GF-D8 (cell line): ENCODE results near the gene DLG2.

ENCODE experiments used
- DNase-seq: peaks from one replicate; lab custom pipeline; 2025; lab: John Stamatoyannopoulos, UW

The DLG2 gene

DNA sequence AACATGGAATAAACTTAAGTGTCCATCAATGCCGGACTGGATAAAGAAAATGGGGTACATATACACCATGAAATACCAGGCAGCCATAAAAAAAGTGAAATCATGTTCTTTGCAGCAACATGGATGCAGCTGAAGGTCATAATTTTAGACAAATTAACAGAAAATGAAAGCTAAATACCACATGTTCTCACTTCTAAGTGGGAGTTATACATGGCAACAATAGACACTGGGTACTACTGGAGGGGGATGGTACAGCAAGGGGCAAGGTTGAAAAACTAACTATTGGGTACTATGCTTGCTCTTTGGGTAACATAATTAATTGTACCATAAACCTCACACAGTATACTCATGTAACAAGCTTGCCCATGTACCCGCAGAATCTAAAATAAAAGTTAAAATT is 851.6 kb downstream of the DLG2 start:
- no peak for DNase-seq

GRCh38 chr11:84763931-84764330 is 863.2 kb downstream of the DLG2 start:
- DNase-seq: no peak

- DNase-seq: no peak
These were observed 869.4 kb downstream of the DLG2 start for GRCh38 chr11:84757711-84758110.

DNA sequence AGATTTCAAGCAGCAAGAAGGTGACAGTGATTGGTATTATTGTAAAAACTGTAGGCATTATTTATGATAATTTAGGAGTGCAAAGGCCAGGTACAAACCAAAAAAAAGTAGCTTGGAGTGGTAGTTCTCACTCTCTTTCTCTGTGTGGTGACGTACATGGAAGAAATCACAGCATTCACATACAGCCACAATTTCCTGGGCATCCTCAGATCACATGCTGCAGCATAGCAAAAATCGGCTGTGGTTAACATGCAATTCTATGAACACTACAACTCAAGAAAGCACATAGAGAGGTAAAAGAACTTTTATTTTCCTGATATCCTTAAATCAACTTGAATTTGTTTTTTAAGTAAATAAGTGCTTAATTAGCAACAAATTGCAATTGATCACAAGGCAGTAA is 875.8 kb downstream of the DLG2 start:
- no peak for DNase-seq

GRCh38 chr11:84747871-84748270 is 879.3 kb downstream of the DLG2 start:
- peak; percentile 28 for DNase-seq

GRCh38 chr11:84740050-84740449 is 887.1 kb downstream of the DLG2 start:
- DNase-seq: no peak

GRCh38 chr11:84724256-84724655 is 902.9 kb downstream of the DLG2 start:
- no peak for DNase-seq

GRCh38 chr11:84722583-84723108 is 904.5 kb downstream of the DLG2 start:
- DNase-seq: no peak

DNA sequence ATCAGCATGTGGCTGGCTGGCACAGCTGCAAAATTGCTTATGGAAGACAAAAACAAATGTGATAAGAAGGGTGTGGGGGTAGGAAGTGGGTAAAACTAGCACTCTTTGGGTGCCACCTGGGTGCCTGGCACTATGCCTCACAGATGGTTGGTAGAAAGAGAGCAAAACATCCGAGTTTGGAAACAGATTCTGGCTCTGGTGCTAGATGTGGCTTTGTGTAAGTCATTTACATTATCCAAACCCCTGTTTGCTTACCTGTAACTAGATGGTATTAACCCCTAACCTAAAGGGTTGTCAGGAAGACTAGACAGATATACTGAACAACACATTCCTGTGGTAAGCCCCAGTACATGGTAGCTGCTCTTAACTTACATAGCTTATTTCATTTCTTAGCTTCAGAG is 905.6 kb downstream of the DLG2 start:
- DNase-seq: no peak

GRCh38 chr11:84720706-84721402 is 906.3 kb downstream of the DLG2 start:
- no peak for DNase-seq

DNA sequence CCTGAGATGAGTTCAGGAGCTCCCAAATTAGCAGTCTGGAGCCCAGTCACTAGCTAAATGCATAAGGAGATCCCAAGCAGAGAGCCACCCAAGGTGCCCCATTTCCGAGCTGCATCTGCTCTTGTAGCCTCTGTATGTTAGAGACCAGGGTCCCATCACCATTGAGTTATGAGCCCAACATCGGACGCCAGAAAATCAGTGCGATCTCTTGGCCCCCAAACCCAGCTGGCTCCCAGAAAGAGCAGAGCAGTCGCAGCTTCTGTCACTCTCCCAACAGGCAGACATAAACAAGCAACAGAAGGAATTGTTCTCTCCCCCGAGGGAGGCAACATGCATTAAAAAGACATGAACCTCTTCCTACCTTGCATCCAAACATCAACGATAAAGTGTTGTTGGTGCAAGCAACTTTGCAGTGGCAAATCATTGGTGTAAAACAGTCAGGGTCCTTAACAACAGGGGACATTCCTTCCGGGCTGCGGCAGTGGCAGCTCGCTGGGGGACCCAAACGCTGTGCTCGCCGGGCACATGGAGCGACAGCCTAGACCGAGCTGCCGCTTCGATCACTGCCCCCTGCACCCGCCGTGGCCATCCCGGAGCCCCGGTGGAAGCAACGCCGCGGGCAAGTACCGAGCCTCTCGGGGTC is 907.1 kb downstream of the DLG2 start:
- DNase-seq: no peak

GRCh38 chr11:84714316-84714780 is 912.8 kb downstream of the DLG2 start:
- peak; percentile 23 for DNase-seq

DNA sequence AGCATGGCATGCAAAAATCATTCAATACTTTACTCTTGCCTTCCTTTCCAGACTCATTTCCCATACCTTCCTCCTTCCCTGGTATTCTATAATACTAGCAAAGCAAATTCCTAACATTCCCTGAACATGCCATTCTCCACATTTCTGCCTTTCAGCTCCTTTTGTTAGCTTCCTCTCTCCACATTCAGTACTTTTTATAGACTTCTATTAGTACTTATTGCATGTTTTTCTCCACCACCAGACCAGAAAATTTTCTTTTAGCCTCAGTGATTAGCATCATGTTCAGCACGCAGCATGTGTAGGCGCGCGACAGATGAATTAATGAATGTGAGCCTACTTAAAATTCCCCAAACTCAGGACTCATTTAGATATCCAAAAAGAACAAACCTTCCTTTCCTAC is 935.3 kb downstream of the DLG2 start:
- DNase-seq: no peak

GRCh38 chr11:84687433-84687832 is 939.7 kb downstream of the DLG2 start:
- no peak for DNase-seq

DNA sequence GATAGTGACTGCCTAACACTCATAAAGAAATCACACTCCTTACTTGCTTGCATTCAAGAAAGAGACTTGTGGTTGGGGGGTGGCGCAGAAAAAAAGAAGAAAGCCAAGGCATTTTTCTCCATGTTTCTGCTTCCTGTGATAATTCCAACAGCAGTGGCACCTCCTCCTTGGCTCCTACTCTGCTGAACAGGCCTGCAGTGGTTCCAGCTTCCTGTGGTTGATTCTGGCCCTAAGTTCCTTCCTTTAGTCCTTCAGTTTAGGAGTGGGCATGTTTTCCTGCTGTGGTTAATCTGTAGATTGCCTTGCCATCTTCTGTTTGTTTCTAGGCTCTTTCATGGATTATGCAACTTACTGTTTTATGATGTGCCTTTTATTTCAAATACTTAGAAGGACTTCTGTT is 940.4 kb downstream of the DLG2 start:
- peak; percentile 19 for DNase-seq

DNA sequence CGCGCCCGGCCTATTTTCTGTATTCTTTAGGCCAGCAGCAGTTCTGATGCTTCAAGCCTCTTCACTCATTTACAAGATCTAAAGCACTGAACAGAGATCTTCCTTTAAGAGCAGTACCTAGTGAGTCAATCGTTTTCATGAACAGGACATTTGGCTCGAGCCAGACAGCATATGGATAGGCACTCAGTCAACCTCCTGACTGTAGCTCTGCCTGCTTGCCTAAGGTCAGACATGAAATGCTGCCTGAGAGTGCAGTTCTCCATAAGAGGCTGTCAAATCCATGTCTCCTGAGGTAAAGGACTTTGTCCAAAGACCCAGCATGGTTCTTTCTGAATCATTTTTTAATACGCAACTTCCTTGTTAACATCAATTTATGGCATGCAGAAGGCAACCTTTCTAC is 941.2 kb downstream of the DLG2 start:
- DNase-seq: no peak

- DNase-seq: no peak
These were observed 942.0 kb downstream of the DLG2 start for GRCh38 chr11:84685149-84685548.

GRCh38 chr11:84681456-84681855 is 945.7 kb downstream of the DLG2 start:
- DNase-seq: no peak

GRCh38 chr11:84675396-84676025 is 951.6 kb downstream of the DLG2 start:
- DNase-seq: no peak

DNA sequence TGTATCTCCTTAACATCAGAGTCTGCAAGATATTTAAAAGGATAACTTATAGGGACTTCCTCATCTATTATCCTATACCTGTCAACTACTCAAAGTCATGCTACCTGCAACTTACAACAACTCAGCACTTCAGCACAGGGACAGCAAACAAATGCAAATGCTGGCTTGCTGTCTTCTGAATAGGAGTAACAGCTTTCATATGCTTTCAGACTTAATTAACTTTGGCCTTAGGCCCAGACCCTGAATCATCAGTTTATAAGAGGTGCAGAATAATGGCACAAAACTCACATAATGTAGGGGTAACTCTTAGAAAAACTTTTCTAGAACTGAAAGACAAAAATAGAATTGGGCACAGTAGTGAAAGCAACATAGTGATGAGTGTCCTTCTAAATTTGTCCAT is 953.4 kb downstream of the DLG2 start:
- DNase-seq: no peak

- no peak for DNase-seq
These were observed 955.7 kb downstream of the DLG2 start for GRCh38 chr11:84671325-84671999.

GRCh38 chr11:84663731-84664130 is 963.4 kb downstream of the DLG2 start:
- no peak for DNase-seq
